ENCODE data around the gene FGF14.

GRCh38 chr13:101945435-101945834 is 456.4 kb downstream of the FGF14 start:
- peak; percentile 1; the same call in 1 of the 2 replicates for TF ChIP-seq CTCF (conservative IDR thresholded peaks at IDR 0.05; ENCODE audit: low read depth, low read length)
- TF ChIP-seq FOS (IDR thresholded peaks at IDR 0.05; ENCODE audit: low read depth, low read length): no peak
- TF ChIP-seq SMC3 (IDR thresholded peaks at IDR 0.05; ENCODE audit: low read depth, low read length): no peak
- TF ChIP-seq POLR2A (IDR thresholded peaks at IDR 0.05; ENCODE audit: low read depth, low read length): no peak
- no peak for TF ChIP-seq MAZ (IDR thresholded peaks at IDR 0.05; ENCODE audit: borderline replicate concordance, low read depth, low read length)
- no peak for TF ChIP-seq RFX5 (IDR thresholded peaks at IDR 0.05; ENCODE audit: low read depth, low read length)
- no peak for TF ChIP-seq MXI1 (IDR thresholded peaks at IDR 0.05; ENCODE audit: borderline replicate concordance, low read depth, low read length)
- TF ChIP-seq RAD21 (IDR thresholded peaks at IDR 0.05; ENCODE audit: low read length): no peak
- TF ChIP-seq ELK1 (IDR thresholded peaks at IDR 0.05; ENCODE audit: borderline replicate concordance, low read depth, low read length): no peak

Data from IMR-90 (cell line).